Right renal pelvis (tissue), 4 donors: ENCODE measurements around the gene RFTN2. TPM values are rescaled to one million over a fixed set of nuclear protein-coding genes. Genes with fewer than 3 reads are reported as not detected.
"Not testable (repeated sequence)": the region's sequence is repeated elsewhere in the genome, so short reads cannot be mapped to it uniquely, and the experiment has no call there.

Experiments used
- DNase-seq, 4 donors: peaks; one replicate each; pipeline ENCODE4 v3.0.0-alpha.2; 2013; ENCODE audit warnings: low read depth in 4 of 4, low spot score in 3 of 4, missing footprints in 1 of 4
- polyA plus RNA-seq, 4 donors: library from polyadenylated mRNA; unstranded; fragments of 120-200 nt; gene quantifications; one replicate each; pipeline ENCODE4 v1.2.1, GENCODE V29; 2013; ENCODE audit not compliant: insufficient read length in 4 of 4

Gene RFTN2
- polyA plus RNA-seq, 4 donors: 17.3 to 26.6 (median 19.9) TPM

DNA sequence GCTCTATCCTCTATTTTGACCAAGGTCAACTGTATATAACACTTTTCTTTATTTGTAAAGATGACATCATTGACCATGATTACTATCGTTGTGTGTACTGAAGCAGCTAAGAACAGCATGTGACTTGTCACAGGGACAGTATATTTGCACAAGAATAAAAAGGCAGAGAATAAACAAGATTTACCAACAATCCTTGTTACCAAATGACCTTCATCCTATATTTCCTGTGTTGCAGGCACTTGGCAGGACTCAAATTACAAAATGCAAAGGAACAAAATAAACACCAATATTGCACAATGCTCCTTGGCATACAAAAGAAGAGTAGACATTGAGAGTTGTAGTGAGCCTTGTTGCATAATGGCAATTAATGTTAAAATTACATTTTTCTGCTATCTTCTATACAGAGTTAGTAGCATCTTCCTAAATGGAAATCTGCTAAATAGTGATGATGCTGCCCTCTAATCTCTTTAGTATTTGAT, 61.8 kb downstream of the RFTN2 start:
- no peak for DNase-seq

DNA sequence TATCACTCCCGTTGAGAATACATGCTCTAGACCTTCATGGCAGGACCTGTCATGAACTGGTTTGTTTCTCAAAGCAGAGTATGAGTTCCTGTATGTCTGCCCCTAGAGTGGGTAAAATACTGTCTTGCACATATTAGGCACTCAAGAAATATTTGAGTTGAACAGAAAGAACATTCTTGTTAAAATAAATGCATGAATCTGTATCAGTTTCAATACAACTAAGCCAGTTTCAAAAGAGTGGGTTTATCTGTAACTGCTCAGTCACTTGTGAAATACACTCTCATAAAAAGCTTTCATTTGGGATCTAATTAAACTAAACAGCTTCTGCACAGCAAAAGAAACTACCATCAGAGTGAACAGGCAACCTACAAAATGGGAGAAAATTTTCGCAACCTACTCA, 69.2 kb downstream of the RFTN2 start:
- no peak for DNase-seq

DNA sequence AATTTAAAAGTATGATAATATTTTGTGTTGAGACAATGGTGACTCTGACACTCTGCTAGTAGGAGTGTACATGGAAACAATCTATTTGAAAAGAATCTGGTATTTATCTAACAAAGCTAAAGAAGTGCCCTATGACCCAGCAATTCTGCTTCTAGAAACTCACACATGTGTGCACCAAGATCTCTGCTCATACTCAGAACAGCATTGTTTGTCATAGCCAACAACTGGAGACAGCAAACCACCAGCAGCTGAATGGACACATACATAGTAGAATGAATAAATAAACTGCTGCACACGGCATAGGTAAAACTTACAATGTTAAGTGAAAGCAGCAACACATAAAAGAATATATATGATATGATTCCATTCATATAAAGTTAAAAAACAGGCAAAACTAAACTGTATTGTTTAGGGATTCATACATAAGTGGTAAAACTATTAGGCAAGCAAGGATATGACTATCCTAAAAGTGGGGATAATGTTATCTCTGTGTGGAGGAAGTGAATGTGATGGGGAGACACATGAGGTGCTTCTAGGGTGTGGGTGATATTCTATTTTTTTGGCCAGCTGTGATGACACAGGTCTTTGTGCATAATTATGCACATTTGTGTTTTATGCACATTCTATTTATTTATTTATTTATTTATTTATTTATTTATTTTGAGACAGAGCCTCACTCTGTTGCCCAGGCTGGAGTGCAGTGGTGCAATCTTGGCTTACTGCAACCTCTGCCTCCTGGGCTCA, 71.1 kb downstream of the RFTN2 start:
- no peak for DNase-seq

DNA sequence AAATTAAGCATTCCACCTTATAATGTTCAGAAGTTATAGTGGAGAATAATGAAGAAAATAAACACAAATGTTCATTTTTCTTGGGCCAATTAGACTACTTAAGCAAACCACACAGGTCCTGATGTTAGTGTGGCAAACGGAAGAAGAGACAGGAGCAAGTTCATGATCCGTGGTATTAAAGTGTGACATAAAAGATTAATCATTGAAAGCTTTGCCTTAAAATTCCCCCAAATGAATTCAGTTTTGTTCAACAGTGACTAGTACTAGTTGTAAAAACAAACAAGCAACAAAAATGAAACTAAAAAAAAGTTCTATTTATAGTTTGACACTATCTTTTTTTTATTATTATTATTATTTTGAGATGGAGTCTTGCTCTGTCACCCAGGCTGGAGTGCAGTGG, 73.7 kb downstream of the RFTN2 start:
- no peak for DNase-seq

DNA sequence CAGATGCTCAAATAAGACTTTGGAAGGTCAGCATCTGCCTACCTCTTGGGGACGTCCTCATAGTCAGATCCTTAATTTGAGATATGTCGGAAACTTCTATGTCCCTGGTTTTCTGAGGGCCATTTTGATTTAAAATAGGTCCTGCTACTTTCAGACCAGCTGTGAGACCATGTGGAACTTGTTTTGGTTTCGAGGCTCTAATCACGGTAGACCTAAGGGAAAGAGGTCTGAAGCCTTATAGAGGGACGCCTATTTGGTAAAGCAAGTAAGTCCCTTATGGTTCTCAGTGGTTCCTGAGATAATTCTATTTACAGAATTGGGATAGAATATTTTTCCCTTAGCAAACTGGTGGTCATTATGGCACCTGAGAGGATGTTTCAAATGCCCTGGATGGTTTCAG, 75.1 kb downstream of the RFTN2 start:
- no peak for DNase-seq

DNA sequence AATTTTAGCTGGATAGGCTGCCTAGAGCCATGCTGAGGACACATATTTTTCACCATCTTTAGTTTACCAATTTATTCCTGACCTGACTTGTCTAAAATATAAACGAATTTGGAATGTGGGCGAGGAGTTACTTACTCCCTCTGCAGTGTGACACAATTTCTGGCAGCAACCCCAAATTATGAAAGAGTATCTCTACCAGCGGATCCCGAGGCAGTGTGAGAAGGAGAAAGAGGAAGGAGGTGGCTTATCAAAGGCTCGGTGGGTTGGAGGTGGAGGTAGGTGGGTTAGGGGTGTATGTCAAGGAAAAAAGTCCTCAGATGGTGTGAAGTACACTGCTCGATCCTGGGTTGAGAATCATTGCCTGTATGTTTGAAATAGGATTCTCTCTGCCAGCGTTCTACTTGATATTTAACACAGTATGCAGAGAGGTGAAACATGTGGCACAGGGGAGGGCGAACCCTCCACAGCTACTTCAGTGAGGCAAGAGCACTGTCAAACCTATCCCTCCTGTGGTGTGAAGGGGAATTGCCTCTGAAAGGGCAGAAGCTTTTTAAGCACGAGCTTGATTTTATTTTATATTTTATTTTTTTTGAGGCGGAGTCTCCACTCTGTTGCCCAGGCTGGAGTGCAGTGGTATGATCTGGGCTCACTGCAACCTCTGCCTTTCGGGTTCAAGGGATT, 76.0 kb downstream of the RFTN2 start:
- DNase-seq: no peak

DNA sequence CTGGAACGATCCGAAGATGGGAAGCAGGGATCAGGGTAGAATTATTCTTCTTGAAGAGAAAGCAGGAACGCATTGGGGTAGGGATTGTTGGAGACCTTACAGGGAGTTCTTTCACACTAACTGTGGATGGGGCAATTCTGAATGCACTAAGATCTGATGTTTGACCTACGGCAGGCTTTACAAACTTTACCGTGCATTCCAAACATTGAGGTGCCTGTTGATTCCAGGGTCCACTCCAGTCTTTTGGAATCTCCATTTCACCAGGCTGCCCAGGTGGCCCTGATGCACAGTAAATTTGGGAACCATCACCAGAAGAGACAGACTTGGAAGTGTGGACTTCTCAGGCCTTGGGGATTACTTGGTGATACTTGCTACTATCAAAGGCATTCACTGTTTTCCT, 76.9 kb downstream of the RFTN2 start:
- no peak for DNase-seq

DNA sequence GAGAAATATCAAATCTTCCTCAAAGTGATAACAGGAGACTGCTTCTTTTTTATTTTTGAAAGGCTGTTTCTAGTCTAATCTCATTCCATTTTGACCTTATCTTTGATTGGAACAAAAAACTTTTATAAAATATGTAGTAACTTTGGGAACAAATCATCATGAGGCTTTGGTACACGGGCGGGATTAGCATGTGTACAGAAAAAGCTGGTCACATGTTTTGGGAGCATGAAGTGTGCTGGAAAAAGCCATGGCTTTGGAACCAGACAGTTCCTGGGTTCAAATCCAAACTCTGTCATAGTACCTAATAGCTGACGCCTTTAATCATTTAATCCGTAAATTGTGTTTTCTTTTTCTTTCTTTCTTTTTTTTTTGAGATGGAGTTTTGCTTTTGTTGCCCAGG, 78.2 kb downstream of the RFTN2 start:
- DNase-seq: no peak

DNA sequence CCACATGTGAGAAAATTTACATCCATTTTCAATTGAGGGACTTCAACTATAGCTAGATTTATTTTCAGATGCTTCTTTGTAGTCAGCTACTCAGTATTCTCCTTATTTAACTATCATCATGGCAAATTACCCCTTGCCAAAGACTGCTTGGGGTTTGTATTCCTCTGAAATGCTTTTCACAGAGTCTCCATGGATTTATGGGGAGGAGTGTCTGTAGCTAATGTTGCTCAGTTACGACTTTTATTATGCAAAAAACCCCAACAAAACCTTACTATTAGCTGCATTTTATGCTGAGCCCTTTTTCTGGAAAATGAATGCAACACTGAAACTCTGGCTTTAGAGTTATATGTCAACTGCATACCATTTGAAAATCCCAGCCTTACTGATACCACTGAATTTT, 78.6 kb downstream of the RFTN2 start:
- no peak for DNase-seq

DNA sequence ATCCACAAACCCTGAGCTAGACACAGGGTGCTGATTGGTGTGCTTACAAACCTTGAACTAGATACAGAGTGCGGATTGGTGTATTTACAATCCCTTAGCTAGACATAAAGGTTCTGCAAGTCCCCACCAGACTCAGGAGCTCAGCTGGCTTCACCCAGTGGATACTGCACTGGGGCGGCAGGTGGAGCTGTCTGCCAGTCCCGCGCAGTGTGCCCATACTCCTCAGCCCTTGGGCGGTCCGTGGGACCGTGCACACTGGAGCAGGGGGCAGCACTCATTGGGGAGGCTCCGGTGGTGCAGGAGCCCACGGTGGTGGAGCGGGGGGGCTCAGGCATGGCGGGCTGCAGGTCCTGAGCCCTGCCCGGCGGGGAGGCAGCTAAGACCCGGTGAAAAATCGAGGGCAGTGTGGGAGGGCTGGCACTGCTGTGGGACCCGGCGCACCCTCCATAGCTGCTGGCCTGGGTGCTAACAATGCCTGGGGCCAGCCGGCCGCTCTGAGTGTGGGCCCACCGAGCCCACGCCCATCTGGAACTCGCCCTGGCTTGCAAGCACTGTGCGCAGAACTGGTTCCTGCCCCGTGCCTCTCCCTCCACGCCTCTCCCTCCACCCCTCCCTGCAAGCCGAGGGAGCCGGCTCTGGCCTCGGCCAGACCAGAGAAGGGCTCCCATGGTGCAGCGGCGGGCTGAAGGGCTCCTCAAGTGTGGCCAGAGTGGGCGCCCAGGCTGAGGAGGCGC, 83.9 kb downstream of the RFTN2 start:
- no peak for DNase-seq

DNA sequence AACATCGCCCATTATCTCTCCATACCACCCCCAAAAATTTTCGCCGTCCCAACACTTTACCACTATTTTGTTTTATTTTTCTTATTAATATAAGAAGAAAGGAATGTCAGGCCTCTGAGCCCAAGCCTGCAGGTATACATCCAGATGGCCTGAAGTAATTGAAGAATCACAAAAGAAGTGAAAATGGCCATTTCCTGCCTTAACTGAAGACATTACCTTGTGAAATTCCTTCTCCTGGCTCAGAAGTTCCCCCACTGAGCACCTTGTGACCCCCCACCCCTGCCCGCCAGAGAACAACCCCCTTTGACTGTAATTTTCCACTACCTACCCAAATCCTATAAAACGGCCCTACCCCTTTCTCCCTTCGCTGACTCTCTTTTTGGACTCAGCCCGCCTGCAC, 88.1 kb downstream of the RFTN2 start:
- DNase-seq: not testable (repeated sequence)

DNA sequence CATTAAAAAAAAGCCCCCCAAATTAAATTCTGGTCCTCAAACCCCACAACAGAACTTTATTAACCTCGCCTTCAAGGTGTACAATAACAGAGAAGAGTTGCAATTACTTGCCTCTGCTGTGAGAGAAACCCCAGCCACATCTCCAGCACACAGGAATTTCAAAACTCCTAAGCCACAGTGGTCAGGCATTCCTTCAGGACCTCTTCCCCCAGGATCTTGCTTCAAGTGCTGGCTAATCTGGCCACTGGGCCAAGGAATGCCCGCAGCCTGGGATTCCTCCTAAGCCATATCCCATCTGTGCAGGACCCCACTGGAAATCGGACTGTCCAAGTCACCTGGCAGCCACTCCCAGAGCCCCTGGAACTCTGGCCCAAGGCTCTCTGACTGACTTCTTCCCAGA, 95.2 kb downstream of the RFTN2 start:
- not testable (repeated sequence) for DNase-seq

DNA sequence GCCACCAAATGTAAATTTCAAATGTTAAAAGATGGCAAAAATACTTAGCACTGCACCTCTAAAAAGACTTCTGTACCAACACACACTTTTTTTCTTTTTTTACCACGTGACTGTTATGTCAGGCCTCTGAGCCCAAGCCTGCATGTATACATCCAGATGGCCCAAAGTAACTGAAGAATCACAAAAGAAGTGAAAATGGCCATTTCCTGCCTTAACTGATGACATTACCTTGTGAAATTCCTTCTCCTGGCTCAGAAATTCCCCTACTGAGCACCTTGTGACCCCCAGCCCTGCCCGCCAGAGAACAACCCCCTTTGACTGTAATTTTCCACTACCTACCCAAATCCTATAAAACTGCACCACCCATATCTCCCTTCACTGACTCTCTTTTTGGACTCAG, 97.1 kb downstream of the RFTN2 start:
- not testable (repeated sequence) for DNase-seq

DNA sequence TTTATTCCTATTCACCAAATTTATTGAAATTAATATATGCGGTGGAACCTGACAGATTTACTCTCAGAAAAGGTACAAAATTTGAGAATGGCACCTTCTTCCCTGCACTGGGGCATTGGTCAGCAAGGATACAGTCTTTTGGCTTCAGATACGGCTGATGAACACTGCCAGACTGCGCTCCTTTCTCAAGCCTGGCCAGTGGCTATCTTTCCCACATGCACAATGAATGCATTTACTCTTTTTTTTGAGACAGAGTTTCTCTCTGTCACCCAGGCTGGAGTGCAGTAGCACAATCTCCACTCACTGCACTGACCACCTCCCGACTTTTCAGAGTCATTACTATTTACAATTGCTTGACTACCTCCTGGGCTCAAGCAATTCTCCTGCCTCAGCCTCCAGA, 97.9 kb downstream of the RFTN2 start:
- no peak for DNase-seq

DNA sequence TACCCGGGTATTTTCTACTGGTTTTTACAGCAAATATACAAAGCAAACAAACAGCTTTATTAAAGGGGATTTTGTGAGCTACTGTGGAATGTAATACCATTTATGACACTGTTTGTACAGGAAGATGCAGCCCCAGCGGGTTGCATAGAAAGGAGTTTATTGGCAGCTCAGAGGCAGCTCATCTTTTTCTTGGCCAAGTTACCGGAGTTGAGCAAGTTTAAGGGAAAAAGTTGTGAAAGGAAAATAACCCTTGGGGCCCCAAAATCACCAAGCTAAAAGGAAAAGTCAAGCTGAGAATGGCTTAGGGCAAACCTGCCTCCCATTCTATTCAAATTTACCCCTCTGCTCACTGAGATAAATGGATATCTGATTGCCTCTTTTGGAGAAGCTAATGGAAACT, 98.8 kb downstream of the RFTN2 start:
- DNase-seq: no peak

DNA sequence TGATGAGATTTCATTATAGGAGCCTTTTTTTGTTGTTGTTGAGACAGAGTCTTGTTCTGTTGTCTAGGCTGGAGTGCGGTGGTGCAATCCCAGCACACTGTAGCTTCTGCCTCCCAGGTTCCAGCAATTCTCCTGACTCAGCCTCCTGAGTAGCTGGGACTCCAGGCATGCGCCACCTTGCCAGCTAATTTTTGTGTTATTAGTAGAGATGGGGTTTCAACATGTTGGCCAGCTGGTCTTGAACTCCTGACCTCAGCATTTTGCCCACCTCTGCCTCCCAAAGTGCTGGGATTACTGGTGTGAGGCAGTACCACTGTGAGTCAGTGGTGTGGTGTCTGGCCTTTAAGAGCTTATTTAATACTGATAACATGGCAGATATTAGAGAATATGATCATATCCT, 99.4 kb downstream of the RFTN2 start:
- DNase-seq: no peak

DNA sequence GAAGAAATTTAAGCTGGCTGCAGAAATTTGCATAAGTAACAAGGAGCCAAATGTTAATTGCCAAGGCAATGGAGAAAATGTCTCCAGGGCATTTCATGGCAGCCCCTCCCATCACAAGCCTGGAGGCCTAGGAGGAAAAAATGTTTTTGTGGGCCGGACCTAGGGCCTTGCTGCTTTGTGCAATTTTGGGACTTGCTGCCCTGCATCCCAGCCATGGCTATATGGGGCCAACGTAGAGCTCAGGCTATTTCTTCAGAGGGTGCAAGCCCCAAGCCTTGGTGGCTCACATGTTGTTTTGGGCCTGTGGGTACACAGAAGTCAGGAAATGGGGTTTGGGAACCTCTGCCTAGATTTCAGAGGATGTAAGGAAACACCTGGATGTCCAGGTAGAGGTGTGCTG, 101.8 kb downstream of the RFTN2 start:
- no peak for DNase-seq

DNA sequence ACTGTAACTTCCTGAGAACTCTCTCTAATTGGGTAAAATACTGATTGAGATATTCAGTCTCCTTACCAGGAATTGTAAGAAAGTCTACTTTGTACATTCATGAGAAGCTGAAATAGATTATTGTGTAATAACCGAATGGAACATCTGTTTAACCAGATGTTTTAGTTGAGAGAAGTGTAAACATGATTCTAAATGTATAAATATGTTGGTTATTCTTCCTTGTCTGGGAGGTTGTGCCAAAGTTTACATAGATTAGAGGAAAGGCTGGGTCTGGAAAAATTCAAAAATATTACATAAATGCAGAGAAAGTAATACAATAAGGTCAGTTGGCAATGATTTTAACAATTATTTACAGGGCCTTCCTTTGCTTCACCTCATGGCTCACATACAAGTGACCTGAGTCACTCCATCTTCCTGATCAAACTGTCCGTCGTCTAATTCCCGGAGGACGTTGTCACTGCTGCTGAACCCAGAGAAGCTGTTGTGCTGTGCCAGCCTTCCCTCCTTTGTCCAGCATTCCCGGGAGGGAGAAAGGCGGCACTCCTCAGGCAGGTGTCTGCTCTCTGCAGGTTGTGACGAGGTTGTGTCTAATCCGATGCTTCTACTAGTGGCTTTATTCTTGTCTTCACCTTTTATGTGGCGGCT, 103.6 kb downstream of the RFTN2 start:
- DNase-seq: no peak

DNA sequence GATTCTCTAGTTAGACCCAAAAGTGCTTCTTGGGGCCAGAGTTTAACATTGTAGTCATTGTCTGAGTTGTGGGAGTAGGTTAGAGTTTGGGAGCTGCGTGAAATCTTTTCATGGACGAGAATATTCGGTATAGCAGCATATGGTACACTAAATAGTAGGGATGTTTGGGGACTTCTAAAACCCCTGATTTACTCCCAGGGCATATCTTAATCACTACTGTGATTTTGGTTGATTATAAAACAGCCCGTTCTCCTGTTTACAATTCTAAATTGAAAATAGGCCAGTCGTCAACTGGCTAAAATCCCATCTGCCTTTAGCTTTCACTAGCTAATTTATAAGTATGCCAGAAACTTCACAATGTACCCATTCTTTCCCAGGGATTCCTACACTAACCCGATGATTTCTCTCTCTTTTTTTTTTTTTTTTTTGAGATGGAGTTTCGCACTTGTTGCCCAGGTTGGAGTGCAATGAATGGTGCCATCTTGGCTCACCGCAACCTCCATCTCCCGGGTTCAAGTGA, 115.2 kb downstream of the RFTN2 start:
- no peak for DNase-seq

DNA sequence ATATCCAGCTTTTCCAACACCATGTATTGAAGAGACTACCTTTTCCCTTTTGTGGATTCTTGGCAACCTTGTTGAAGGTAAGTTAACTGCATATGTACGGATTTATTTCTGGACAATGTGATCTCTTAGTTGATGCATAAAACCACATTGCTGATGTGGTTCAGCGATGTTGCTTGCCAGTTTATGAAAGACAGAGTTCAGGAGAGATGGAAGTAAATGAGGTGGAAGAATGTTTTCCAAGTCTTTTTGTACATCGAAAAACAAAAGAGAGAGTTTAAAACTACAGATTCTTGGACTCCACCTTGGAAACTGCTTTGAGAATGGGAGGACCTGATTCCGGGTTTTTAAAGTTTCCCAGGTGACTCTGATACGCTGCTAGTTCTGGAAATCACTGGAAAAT, 115.7 kb downstream of the RFTN2 start:
- no peak for DNase-seq

DNA sequence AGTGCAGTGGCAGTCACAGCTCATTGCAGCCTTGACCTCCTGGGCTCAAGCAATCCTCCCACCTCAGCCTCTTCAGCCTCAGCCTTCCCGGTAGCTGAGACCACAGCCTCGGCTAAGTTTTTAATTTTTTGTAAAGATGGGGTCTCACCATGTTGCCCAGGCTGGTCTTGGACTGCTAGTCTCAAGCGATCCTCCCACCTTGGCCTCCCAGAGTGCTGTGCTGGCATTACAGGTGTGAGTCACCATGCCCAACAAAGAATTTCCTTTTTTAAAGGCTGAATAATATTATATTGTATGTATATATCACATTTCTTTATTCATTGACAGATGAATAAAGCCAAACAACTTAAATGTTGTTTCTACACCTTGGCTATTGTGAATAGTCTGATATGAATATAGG, 117.0 kb downstream of the RFTN2 start:
- DNase-seq: no peak
